Measurements from ENCODE around the gene RO60.

RO60 gene

DNA sequence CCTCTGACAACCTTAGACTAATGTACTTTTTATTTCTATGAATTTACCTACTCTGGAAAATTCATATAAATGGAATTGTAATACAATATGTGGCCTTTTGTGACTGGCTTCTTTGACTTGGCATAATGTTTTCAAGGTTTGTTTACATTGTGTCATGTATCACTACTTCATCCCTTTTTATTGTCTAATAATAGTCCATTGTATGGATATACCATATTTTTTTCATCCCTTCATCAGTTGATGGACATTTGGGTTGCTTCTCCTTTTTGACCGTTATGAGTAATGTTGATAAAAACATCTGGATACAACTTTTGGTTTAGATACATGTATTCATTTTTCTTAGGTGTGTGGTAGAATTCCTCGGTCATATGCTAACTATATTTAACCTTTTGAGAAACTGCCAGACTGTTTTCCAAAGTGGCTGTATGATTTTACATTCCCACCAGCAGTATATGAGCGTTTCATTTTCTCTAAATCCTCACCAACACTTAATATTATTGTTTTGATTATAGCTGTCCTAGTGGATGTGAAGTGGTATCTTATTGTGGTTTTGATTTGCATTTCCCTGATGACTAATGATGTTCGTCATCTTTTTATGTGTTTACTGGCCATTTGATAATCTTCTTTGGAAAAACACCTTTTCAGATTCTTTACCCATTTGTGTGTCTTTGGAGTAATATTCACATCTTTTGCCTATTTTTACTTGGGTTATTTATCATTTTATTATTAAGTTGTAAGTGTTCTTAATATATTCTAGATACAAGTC, 3.5 kb downstream of the RO60 start:
- no peak for DNase-seq

DNA sequence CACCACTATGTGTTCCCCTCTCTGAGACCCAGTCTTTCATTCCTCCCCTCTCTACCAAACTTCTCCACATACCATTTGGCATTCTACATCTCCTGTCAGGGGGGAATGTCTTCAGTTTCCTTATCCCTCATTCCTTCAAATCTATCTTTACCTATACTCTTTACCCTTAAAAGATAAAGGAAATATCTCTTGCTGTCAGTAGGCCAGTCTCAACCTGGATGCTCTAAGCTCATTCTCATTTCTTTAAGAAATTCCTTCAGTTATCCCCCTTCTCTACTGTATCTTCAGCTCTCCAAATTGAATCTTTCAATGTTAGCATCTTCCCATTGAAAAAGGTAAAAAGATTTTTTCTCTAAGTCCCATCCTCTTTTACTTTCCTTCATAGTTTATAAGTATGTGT, 6.5 kb downstream of the RO60 start:
- no peak for DNase-seq

DNA sequence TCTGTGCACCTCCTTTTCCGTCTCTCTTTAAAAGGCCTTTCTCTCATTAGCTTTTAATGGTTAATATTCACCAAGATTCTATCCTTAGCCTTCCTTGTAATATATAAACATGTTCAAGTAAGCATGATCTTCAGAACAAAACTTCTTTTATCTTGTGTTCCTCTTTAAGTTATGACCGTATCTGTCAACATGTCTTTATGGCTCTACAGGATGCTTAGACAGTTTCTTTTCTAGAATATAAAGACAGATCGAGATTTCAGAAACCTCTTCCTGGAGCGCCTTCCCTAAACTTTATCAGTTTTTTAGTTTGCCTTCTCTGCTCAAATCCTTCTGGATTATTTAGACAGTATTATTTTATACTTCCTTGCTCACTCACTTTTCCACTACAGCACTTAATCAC, 7.2 kb downstream of the RO60 start:
- no peak for DNase-seq

DNA sequence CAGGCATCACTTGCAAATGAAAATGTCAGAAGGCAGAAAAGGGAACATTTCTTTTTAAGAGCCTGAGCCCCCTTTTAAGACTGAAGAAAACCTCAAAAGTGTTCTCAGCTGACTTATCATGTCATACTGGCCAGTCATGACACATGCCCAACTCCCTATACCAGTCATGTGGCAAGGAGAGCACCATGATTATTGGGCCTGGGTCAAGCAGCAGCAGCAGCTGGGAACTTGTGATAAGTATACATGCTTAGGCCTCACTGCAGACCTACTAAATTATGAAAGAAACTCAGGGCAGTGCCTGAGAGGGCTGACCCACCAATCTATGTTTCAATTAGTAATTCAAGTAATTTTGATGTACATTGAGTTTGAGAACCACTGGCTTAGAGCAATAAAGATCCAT, 8.6 kb downstream of the RO60 start:
- DNase-seq = no peak

DNA sequence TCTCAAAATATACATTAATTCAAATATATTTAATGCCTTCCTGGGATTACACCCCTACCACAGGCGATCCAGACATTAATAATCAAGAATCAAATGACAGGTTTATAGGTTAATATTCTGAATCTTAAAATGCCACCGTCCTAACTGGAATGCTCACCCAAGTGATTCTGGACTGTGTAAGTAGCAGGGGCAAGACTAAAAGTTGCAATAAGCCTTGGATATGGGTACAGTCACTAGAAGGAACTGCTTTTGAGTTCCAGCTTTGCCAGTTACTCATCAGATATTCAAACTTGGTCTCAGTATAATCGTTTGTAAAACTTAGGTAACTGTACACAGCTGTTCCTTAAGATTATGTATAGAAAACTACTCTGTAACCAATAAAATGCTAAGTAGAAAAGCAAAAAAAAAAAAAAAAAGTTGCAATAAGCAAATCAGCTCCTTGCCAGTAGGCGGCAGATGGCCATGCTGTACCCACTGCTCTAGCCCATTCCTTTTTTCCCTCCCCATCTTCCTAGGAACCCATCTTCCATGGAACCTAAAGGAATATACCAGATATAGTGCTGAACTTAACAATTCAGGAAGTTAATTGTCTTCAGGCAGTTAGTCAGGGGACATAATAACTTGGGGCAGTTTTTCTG, 10.5 kb downstream of the RO60 start:
- DNase-seq = no peak

DNA sequence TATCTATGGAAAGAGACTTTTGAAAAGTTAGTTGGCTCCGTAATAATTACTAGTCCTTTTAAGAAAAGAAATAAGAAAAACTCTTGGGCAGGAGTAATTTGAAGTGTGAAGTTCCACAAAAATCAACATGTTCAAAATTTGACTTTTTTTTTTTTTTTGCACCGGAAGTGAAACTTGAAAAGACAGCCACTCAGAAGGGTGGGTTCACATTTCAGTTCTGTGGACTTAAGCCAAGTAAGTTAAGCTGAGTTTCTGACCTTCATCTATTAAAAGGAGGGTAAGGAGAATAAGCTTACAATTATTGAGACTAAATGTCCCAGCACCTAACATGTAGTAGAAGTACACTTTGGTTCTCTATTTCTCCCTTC, 11.0 kb downstream of the RO60 start:
- DNase-seq = no peak

DNA sequence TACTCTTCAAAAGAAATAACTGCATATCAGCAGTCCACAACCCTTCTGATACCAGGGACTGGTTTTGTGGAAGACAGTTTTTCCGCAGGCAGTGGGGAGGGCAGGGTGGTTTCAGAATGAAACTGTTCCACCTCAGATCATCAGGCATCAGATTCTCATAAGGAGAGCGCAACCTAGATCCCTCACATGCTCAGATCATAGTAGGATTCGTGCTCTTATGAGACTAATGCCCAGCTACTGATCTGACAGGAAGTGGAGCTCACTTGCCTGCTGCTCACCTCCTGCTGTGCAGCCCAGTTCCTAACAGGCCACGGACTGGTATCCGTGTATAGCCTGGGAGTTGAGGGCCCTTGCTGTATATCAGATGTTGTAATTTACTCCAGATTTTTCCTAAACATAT, 11.5 kb downstream of the RO60 start:
- DNase-seq = no peak

DNA sequence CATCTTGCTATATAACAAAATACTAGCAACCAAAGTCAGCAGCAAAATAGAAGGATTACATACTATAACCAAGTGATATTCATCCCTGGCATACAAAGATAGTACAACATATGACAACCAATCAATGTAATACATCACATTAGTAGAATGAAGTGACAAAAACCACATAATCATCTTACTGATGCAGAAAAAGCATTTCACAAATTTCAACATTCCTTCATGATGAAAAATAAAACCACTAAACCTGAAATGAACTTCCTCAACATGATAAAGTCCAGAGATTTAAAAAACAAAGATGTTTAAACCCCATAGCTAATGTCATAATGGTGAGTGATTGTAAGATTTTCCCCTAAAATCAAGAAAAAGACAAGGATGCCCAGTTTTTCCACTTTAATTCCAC, 18.6 kb downstream of the RO60 start:
- DNase-seq = no peak

DNA sequence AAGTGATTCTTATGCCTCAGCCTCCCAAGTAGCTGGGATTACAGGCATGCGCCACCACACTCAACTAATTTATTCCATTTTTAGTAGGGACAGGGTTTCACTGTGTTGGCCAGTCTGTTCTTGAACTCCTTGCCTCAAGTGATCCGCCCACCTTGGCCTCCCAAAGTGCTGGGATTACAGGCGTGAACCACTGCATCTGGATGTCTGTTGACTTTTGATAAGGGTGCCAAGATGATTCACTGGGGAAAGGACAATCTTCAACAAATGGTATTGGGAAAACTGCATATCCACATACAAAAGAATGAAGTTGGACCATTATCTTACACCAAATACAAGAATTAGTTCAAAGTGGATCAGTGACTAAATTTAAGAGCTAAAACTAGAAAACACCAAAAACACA, 19.8 kb downstream of the RO60 start:
- no peak for DNase-seq

DNA sequence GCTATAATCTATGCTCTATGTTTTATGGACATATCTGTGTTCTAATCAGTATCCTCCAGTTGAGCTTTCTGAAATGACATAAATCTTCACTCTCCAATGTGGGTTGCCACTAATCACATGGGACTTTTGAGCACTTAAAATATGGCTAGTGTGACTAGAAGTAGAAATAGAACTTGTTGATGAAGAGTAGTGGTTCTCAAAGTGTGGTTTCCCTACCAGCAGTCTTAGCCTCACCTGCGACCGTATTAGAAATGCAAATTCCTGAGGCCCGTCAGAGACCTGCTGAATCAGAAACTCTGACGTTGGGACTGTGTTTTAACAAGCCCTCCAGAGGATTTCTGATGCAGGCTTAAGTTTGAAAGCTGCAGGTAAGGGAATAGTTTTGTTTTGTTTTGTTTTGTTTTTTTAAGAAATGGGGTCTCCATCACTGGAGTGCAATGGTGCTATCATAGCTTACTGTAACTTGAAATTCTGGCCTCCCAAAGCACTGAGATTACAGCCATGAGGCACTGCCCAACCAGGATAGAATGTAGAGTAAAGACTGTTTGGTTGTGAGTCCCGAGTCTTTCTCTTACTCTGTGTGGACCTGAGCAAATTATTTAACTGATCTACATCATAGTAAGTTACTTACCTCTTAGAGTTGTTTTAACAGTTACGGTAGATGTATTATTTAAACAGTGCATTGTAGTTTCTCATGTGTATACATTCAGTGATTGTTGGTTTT, 24.1 kb downstream of the RO60 start:
- DNase-seq = no peak

DNA sequence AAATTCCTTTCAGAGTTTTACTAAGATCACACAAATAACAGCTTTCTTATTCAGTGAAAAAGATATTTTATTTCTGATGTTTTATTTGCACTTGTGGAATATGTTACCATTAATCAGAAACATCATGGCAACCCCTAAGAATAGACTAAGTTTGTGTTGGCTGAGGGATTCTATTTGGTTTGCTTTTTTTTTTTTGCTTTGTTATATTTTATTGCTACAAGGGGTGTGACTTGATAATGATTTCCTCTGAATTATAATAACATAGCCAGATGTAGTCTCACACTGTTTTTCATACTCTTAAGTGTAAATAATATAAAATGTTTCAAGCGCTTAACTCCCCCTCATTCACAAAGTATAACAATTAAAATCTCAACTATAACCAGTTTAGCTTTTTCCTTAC, 25.9 kb downstream of the RO60 start:
- DNase-seq = no peak

DNA sequence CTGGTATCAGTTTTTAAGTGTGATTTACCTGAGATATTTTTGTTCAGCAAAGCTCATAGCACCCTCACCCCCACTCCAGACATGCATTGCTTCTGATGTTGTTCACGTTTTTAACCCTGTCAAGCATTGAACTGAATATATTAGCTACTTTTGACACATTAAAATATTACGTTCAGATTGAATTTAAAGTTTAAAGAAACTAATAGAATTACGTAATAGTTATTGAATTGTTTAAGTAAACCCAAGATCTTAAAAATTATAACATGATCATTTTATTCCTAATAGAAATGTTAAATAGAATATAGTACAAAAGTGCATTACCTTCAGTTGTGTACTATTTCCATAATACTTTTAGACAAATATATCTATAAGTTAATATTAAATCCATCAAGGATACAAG, 26.9 kb downstream of the RO60 start:
- DNase-seq = no peak

DNA sequence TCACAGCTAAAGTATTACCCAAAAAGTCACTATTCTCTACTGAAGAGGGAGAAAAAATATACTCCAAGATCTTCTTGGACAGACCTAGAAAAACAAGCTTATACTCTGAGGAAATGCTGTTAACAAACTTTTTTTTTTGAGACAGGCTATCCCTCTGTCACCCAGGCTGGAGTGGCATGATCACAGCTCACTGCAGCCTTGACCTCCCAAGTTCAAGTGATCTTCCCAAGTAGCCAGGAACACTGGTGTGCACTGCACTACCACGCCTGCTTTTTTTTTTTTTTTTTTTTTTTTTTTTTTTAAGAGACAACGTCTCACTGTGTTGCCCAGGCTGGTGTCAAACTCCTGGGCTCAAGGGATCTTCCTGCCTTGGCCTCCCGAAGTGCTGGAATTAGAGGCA, 28.5 kb downstream of the RO60 start:
- no peak for DNase-seq

DNA sequence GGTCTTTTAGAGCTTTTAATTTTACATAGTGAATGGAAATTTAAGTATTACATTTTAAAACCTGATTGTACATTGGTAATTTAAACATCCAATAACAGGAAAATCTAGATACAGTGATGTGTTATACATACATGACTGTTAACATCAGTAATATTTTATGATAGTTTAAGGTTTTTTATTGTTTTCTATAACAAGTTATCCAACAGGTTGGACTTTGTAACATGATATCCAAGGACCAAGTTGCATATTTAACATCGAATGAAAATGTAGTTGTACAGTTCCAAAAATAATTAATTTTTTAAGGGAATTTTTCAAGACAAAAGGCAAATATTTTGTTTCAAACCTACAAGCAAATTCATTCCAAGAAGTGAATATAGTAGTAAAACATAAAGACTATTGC, 31.5 kb downstream of the RO60 start:
- DNase-seq = no peak

DNA sequence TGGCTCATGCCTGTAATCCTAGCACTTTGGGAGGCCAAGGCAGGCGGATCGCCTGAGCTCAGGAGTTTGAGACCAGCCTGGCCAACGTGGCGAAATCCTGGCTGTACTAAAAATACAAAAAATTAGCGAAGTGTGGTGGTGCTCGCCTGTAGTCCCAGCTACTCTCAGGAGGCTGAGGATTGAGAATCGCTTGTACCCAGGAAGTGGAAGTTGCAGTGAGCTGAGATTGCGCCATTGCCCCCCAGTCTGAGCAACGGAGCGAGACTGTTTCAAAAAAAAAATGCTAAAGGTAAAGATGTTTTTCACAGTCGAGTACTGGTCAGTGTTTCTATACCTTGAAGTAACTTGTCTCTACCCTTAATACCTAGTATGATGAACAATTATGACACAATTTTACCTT, 34.7 kb downstream of the RO60 start:
- no peak for DNase-seq

DNA sequence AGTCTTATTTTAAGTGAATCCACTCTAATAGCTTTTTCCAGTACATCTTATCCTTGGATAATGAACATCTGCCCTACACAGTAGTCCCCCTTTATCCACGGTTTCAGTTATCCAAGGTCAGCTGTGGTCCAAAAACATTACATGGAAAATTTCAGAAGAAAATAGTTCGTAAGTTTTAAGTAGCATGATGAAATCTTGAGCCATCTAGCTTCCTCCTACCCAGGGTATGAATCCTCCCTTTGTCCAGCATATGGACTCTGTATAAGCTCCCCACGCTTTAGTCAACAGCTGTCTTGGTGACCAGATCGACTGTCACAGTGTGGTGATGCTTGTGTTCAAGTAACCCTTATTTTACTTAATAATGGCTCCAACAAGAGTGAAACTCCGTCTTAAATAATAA, 43.2 kb downstream of the RO60 start:
- no peak for DNase-seq

DNA sequence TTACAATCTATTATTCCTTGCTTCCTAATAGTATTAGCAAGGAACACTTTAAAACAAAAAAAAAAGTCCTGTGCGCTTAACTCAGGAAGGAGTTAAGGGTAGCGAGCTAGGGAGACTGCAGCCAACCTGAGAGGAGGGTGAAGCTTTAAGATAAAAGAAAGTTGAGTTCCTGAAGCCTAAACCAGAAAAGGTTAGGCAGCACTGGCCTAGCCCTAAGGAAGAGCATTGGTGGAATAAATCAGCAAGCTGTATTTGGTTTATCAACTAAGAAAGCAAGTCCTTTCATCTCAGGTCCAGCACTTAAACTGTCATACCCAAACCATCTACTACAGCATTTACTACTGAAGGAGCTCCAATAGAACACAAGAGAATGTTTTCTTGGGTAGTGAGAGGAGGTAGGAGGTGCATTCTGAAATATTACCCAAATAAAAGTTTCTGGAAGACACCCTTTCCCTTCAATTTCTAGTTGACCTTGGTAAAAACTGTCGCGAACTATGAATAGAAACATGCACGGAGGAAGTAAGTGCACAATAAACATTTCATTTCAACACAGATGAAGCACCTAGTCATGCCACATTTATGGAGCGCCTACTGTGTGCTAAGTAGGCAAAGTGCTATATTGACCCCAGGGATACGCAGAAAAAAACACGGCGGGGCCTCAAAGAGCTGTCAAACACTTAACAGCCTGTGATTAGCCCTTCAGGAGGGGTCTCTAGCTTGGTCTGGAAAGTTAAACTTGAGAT, 44.5 kb downstream of the RO60 start:
- DNase-seq = no peak

DNA sequence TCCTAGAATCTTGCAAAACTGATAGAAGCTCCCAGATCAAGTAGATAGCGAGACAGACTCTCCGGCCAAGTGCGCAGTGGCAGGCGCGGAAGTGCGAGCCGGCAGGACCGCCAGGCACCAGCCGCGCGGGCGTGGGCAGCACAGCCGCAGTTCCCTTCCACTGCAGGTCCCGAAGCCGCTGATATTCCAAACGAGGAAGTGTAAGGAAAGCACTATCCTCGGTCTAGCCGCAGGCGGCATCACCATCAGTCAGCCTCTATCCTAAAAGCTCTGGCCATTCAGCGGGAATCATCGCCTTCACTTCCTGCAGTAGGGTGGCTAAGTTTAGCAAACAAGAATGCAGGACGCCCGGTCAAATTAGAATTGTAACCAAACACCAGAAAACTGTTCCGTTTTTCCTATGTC, 45.1 kb downstream of the RO60 start:
- DNase-seq = peak; percentile 66

DNA sequence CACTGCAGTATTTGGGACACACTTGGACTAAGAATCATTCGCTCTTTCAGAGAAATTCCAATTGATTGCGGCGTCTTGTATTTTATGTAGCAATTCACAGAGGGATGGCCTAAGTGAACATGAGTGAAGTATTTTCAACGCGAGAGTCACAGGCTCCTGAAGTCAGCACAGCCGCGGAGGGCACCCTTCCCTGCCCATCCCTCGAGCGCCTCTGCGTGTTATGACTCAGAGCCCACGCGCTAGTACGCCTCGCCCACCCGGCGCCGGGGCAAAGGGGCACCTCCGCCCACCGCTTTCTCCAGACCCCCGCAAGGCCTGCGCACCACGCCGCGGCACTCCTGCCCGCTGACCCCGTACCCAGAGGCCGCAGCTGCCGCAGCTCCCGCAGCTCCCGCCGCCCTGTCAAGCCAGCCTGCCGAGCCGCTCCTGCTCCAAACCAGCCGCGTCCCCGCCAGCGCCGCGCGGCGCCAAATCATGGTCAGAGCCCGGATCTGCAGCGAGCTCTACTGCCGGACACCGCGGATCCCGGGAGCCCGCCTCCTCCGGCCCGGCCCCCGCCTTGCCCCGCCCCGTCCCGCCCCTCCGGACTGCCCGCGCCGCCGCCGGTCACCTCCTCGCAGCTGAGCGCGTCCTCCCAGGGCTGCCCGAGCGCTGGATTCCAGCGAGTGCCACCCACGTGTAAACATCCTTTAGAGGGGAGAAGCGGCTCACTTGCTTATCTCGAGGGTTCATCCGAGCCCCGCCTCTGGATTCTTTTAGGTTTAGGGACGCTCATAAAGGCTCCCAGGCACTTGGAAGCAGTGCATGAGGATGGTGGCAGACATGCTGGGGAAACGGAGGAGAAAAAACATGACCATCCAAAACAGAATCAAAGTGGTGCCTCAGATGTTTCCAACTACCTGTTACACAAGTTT, 45.8 kb downstream of the RO60 start, which contains the start of gene GLRX2:
TSS of gene GLRX2 (minus strand) at position 508 of the 914 bp plus-strand sequence. CDS start at position 476, 32 bp downstream.
- DNase-seq = peak; percentile 81

DNA sequence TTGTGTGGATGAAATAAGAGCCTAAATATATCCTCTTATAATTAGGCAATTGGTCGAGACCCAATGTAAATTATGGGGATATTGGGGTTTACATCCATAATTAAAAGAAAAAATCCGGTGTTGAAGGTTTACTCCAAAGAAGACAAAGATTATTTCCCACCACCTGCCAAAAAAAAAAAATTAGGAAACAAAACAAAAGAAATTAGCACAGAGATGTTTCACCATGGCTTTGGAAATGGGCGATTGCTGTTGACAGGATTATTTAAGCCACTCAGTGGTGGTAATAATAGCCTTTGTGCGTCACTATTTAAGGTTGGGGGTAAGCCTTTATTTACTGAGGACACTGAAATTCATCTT, 46.4 kb downstream of the RO60 start:
- no peak for DNase-seq

DNA sequence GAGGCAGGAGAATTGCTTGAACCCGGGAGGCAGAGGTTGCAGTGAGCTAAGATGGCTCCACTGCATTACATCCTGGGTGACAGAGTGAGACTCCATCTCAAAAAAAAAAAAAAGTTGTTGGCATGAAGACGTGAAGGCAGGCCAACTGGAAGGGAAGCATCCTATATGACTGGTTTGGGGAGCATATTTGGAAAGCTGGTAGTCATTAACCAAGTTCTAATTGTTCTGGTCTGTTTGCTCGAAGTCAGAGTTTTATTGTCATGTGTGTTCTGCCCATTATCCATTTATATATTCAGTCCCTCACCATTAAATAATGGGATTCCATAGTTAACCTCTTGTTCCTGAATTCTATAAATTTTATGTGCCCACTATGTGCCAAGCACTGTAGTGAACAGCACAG, 49.1 kb downstream of the RO60 start:
- no peak for DNase-seq
